Ectodermal cell (in vitro differentiated cells): ENCODE measurements around the gene CDK17.
"Not testable (repeated sequence)": the region's sequence is repeated elsewhere in the genome, so short reads cannot be mapped to it uniquely, and the experiment has no call there.

ENCODE experiments used
- H3K27ac ChIP-seq: 2 replicates; pipeline ENCODE4 v1.7.0; 2013; ENCODE audit warnings: mild to moderate bottlenecking, low read depth, low read length; ENCODE audit not compliant: insufficient read depth, poor library complexity, severe bottlenecking
- H3K27me3 ChIP-seq: 2 replicates; pipeline ENCODE4 v1.7.0; 2013; ENCODE audit warnings: mild to moderate bottlenecking, low read length; ENCODE audit not compliant: insufficient read depth, control insufficient read depth, poor library complexity, severe bottlenecking
- H3K36me3 ChIP-seq: one replicate; pipeline ENCODE4 v1.7.0; 2013; ENCODE audit warnings: low read length; ENCODE audit not compliant: control insufficient read depth, insufficient read depth
- H3K4me1 ChIP-seq: one replicate; pipeline ENCODE4 v1.7.0; 2013; ENCODE audit warnings: low read length; ENCODE audit not compliant: control insufficient read depth, insufficient read depth
- H3K4me3 ChIP-seq: 2 replicates; pipeline ENCODE4 v1.7.0; 2013; ENCODE audit warnings: low read depth, low read length, control low read depth; ENCODE audit not compliant: insufficient read depth
- H3K9me3 ChIP-seq: 2 replicates; pipeline ENCODE4 v1.7.0; 2013; ENCODE audit warnings: mild to moderate bottlenecking, low read length, moderate library complexity; ENCODE audit not compliant: control insufficient read depth
- WGBS, 2 experiments: methylation state at CpG; one replicate each; pipeline ENCODE4 v1.1.7; 2013; ENCODE audit warnings: missing lambda C conversion rate in 2 of 2; 5-methylcytosine and 5-hydroxymethylcytosine counted together

Gene CDK17

GRCh38 chr12:96326628-96327227, 73.5 kb downstream of the CDK17 start:
- H3K9me3 ChIP-seq, result no peaks in the 10 kb centered on the region
- H3K27ac ChIP-seq, result no peak overlapping the region
- peaks cover 7% of the 10 kb centered on the region for H3K36me3 ChIP-seq
- no peak overlapping the region for H3K4me3 ChIP-seq
- no peaks in the 10 kb centered on the region for H3K27me3 ChIP-seq
- no peaks in the 10 kb centered on the region for H3K4me1 ChIP-seq
- 92 to 98% methylated on average over 6 of the region's 6 CpGs for WGBS, 2 experiments

- no peak overlapping the region for H3K27ac ChIP-seq
- peaks cover 7% of the 10 kb centered on the region for H3K36me3 ChIP-seq
- no peaks in the 10 kb centered on the region for H3K9me3 ChIP-seq
- no peak overlapping the region for H3K4me3 ChIP-seq
- H3K4me1 ChIP-seq, result no peaks in the 10 kb centered on the region
- no peaks in the 10 kb centered on the region for H3K27me3 ChIP-seq
- WGBS, 2 experiments, result 80 to 83% methylated on average over 3 of the region's 3 CpGs
Measured at GRCh38 chr12:96323906-96324305, 76.3 kb downstream of the CDK17 start.

GRCh38 chr12:96322720-96323119, 77.5 kb downstream of the CDK17 start:
- Histone ChIP-seq H3K4me3 (no peak overlapping the region), H3K27ac (no peak overlapping the region), H3K9me3 (no peaks in the 10 kb centered on the region), H3K36me3 (peaks cover 7% of the 10 kb centered on the region), H3K4me1 (no peaks in the 10 kb centered on the region), H3K27me3 (no peaks in the 10 kb centered on the region)
- 100% methylated on average over 1 of the region's 1 CpG; no CpG with 5 or more reads in 1 of the 2 experiments for WGBS, 2 experiments

DNA sequence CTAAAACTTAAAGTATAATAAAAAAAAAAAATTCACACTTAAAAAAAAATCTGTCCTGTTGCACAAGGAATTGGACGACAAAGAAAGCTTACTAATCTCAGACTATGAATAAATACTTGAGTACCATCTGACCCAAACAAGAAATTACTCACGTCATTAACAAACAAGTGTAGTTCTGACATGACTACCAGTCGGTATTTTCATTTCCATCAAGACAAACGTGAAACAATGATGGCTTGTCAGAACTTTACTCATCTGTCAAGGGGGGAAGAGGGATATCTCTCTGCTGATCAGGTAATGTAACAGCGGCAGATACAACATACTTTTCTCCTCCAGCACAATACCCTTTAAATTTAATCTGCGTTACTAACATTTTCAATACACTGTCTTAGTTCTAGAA, 78.3 kb downstream of the CDK17 start:
- Histone ChIP-seq H3K4me3 (no peak overlapping the region), H3K9me3 (no peaks in the 10 kb centered on the region), H3K4me1 (no peaks in the 10 kb centered on the region), H3K27ac (no peak overlapping the region), H3K27me3 (no peaks in the 10 kb centered on the region), H3K36me3 (peaks cover 7% of the 10 kb centered on the region)
- WGBS, 2 experiments, result 95 to 96% methylated on average over 6 of the region's 6 CpGs

GRCh38 chr12:96317801-96318200, 82.4 kb downstream of the CDK17 start:
- H3K27ac ChIP-seq, H3K4me1 ChIP-seq, H3K36me3 ChIP-seq, H3K4me3 ChIP-seq, H3K9me3 ChIP-seq, H3K27me3 ChIP-seq: not testable (repeated sequence)
- WGBS, 2 experiments, result 86 to 90% methylated on average over 1 to 2 of the region's 2 CpGs

- not testable (repeated sequence) for H3K36me3 ChIP-seq, H3K27ac ChIP-seq, H3K27me3 ChIP-seq, H3K4me1 ChIP-seq, H3K9me3 ChIP-seq
- WGBS, 2 experiments, result 29 to 32% methylated on average over 26 to 29 of the region's 33 CpGs
- peak overlapping the region; percentile 10 for H3K4me3 ChIP-seq
Measured at GRCh38 chr12:96315741-96316481, 84.3 kb downstream of the CDK17 start.

DNA sequence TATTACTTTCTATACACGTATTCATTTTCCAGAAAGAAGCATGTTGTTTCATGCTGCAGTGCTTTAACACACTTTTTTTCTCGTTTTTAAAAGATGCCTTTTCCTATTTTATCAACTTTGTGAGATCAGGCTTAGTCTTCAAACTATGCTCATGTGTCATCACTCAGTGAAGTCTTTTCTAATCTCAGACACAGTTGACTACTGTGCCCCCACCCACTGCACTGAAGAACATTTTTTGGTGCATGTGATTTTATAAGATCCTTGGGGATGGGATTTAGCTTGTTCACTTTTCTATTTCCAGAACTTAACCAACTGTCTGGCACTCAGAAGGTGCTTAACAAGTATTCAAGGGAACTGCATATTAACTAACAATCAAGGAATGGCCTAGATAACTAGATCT, 85.5 kb downstream of the CDK17 start:
- Histone ChIP-seq H3K4me3 (no peak overlapping the region), H3K9me3 (no peaks in the 10 kb centered on the region), H3K36me3 (no peaks in the 10 kb centered on the region), H3K27me3 (no peaks in the 10 kb centered on the region), H3K4me1 (no peaks in the 10 kb centered on the region), H3K27ac (no peak overlapping the region)
- 92 to 95% methylated on average over 2 of the region's 2 CpGs for WGBS, 2 experiments

DNA sequence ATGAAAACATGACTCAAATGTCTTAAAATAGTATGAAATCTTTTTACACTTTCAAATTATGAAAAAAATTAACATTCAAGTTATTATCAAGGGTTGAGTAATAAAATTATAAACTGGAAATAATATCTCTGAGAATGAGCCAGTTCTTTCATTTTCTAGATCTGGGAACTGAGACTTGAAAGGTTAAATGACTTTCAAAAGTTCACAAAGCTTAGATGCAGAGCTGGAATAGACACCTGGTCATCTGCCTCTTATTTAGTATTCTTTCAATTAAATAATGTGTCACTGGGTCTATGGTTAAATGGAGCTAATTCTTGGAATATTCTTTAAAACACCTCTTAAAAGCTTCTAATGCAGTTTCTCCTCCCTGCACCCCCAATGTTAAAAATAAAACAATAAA, 86.6 kb downstream of the CDK17 start:
- Histone ChIP-seq H3K36me3 (no peaks in the 10 kb centered on the region), H3K9me3 (no peaks in the 10 kb centered on the region), H3K4me3 (no peak overlapping the region), H3K4me1 (peaks cover 3% of the 10 kb centered on the region), H3K27ac (no peak overlapping the region), H3K27me3 (no peaks in the 10 kb centered on the region)

DNA sequence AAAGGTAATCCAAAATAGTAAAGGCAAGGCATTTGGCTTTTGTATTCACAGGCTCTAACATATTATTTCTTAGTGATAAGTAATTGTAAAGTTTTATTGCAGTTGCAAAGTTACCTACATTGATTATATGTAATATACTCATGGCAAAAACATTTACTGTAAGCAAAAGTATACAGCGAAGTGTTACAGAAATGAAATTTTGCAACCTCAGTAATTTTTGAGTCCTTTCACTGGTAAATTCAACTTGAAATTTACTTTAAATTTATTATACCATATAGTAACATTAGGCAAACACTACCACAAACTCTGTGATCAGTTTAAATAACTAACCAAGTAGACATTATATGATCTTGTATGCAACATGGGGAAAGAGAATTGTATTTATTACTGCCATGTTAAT, 89.0 kb downstream of the CDK17 start:
- Histone ChIP-seq H3K4me1 (peaks cover 3% of the 10 kb centered on the region), H3K9me3 (no peaks in the 10 kb centered on the region), H3K4me3 (no peak overlapping the region), H3K27me3 (no peaks in the 10 kb centered on the region), H3K36me3 (no peaks in the 10 kb centered on the region), H3K27ac (no peak overlapping the region)
- WGBS, 2 experiments, result 100% methylated on average over 1 of the region's 1 CpG; no CpG with 5 or more reads in 1 of the 2 experiments

GRCh38 chr12:96310067-96310466, 90.2 kb downstream of the CDK17 start:
- no peak overlapping the region for H3K4me3 ChIP-seq
- H3K36me3 ChIP-seq, result no peaks in the 10 kb centered on the region
- WGBS, 2 experiments, result 94 to 95% methylated on average over 2 of the region's 3 CpGs

More at GRCh38 chr12:96310067-96310466, 90.2 kb downstream of the CDK17 start:
- no peak overlapping the region for H3K27ac ChIP-seq
- H3K4me1 ChIP-seq, result peaks cover 3% of the 10 kb centered on the region
- no peaks in the 10 kb centered on the region for H3K27me3 ChIP-seq
- H3K9me3 ChIP-seq, result no peaks in the 10 kb centered on the region
